Adrenal gland (tissue), 12 donors: ENCODE data around the gene IMPDH1. TPM values are rescaled to one million over a fixed set of nuclear protein-coding genes. Genes with fewer than 3 reads are reported as not detected.

Experiments
- DNase-seq, 7 donors: peaks; one replicate each; pipeline ENCODE4 v3.0.0-alpha.2; 2019 to 2020
- H3K27ac ChIP-seq, 5 donors: fragments of 200-600 bp; sonication (generic) in 4 of 5; 1 replicate in 3 of 5; 2 replicates in 2 of 5; pipeline versions ENCODE4 v1.5.1 to v1.8.0; 2016 to 2020; ENCODE audit warnings: mild to moderate bottlenecking in 1 of 5
- H3K27me3 ChIP-seq: fragments of 200-600 bp; 2 replicates; pipeline ENCODE4 v1.8.0; 2021
- H3K36me3 ChIP-seq, 2 donors: fragments of 200-600 bp; replicated peaks in 1 of 2; 1 replicate in 1 of 2; 2 replicates in 1 of 2; pipeline versions ENCODE4 v1.5.1 to v1.8.0; 2018 to 2022
- H3K4me1 ChIP-seq, 2 donors: fragments of 200-600 bp; replicated peaks in 1 of 2; 1 replicate in 1 of 2; 2 replicates in 1 of 2; pipeline versions ENCODE4 v1.5.1 to v1.8.0; 2018 to 2021
- H3K4me3 ChIP-seq, 4 donors: fragments of 200-600 bp; sonication (generic) in 3 of 4; one replicate each; pipeline ENCODE4 v1.5.1; 2016 to 2018
- H3K9me3 ChIP-seq, 3 donors: fragments of 200-600 bp; sonication (generic) in 1 of 3; replicated peaks in 1 of 3; 1 replicate in 2 of 3; 2 replicates in 1 of 3; pipeline versions ENCODE4 v1.5.1 to v1.8.0; 2016 to 2021
- CTCF ChIP-seq, 6 experiments: fragments of 450-650 bp in 4 of 6; fragments of 200-600 bp in 2 of 6; sonication (generic) in 1 of 6; IDR thresholded peaks; 1 replicate in 5 of 6; 2 replicates in 1 of 6; pipeline versions ENCODE4 v1.5.1 to v1.8.0; 2016 to 2021; ENCODE audit warnings: antibody characterized with exemption in 6 of 6, mild to moderate bottlenecking in 2 of 6, moderate library complexity in 1 of 6
- POLR2A ChIP-seq, 2 donors: fragments of 450-650 bp; IDR thresholded peaks; one replicate each; pipeline ENCODE4 v1.6.1; 2017; ENCODE audit warnings: antibody characterized with exemption in 2 of 2, mild to moderate bottlenecking in 2 of 2, moderate library complexity in 1 of 2
- WGBS, 4 donors: extraction: QIAGEN DNeasy Blood & Tissue Kit in 2 of 4; methylation state at CpG; one replicate each; pipeline versions ENCODE4 v1.1.5 to v1.1.7; 2013 to 2017; 5-methylcytosine and 5-hydroxymethylcytosine counted together
- intact Hi-C, 2 donors: fragments of 100-400 bp; cut with DNase I; formaldehyde crosslinking; loops; one replicate each; pipeline versions ENCODE4 v1.14.1 to v1.15.0; 2022 to 2023
- polyA plus RNA-seq, 3 donors: library from polyadenylated mRNA; stranded (reverse); fragments of 200-250 nt in 2 of 3; fragments of 350-450 nt in 1 of 3; fragmentation: Illumina TruSeq in 1 of 3; extraction: RNeasy Lipid Tissue Mini Kit (QIAGEN cat#74804) in 1 of 3; gene quantifications; one replicate each; pipeline ENCODE4 v1.2.3, GENCODE V29; 2013 to 2014
- total RNA-seq, 9 donors: library from RNA; depleted of rRNA in 4 of 9; stranded (reverse); fragments of >200 nt in 4 of 9; fragments of 120-200 nt in 1 of 9; fragmentation: NEBNext Ultra II Directional in 1 of 9; extraction: Animal tissue kit (Norgen Biotek cat#: 25700) in 1 of 9; gene quantifications; one replicate each; pipeline versions ENCODE4 v1.1.0 to v1.2.4, GENCODE V29; 2013 to 2023
- donor health status: healthy with polysubstance abuse.
- donor health status: Bipolar disorder and iron deficiency.
- donor health status: DM: yes; HTN: yes; CAD: no.
- donor health status: DM: no; HTN: no; CAD: no.
- donor health status: DM: no; HTN: no; CAD: no.
- donor health status: DM: yes; HTN: yes; CAD: no.

IMPDH1 gene
- total and polyA plus RNA-seq, 12 donors = 11.8 to 52.4 (median 32.4) TPM

DNA sequence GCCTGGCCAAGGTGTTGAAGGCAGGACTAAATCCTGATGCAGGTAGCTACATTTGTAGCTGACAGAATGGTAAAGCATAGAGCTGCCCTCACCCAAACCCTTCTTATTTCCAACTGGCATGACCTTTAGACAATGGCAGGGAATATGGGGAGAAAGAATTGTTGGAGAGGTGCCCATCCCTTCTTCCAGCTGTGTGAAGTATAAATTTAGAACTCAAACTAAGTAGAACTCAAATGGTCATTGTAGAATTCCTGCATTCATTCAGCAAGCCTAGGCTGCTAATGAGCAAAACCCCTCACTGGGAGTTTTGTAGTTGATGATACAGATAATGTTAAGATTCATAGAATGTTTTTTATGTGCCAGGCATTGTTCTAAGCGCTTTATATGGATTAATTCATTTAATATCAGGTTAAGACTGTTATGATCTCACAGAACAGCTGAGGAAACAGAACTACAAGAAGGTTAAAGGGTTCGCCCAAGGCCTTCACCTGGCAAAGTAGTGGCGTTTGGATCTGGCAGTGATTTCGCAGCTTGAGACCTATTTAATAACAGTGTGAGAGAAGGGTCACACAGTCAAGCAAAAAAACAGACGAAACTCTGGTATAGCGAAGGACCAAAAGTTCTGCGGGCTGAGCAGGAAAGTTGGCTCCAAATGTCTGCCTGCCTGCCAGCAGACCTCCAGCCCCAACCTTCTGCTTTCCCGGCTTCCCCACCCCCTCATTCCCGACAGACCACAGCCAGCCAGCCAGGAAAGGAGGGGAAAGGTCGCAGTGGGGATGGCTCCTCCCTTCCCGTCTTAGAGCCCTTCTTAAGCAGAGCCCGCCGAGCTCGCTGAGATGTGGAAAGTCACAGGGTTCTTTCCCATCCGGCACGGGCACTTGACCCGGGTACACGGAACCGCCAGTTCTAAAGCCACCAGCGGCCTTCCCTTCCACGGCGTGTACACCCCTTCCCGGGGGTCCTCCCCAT, 44.3 kb upstream of the IMPDH1 start:
- intact Hi-C loops = no loop called here
- Histone ChIP-seq H3K36me3 (no peaks in the 10 kb centered on the region), H3K4me1 (peaks cover 14 to 30% of the 10 kb centered on the region in 2 donors), H3K9me3 (no peaks in the 10 kb centered on the region), H3K27ac (peak overlapping the region; percentile 67 to 95 (median 80)), H3K27me3 (no peaks in the 10 kb centered on the region), H3K4me3 (peak overlapping the region in 1 of 4 donors; percentile 82)
- 26 to 45% (median 33%) methylated on average over 20 to 23 of the region's 23 CpGs for WGBS, 4 donors
- DNase-seq = peak; percentile 52 to 87 (median 81)
- no peak for TF ChIP-seq CTCF (IDR thresholded peaks at IDR 0.05)
- peak in 1 of 2 donors; percentile 16 for TF ChIP-seq POLR2A (IDR thresholded peaks at IDR 0.05)

DNA sequence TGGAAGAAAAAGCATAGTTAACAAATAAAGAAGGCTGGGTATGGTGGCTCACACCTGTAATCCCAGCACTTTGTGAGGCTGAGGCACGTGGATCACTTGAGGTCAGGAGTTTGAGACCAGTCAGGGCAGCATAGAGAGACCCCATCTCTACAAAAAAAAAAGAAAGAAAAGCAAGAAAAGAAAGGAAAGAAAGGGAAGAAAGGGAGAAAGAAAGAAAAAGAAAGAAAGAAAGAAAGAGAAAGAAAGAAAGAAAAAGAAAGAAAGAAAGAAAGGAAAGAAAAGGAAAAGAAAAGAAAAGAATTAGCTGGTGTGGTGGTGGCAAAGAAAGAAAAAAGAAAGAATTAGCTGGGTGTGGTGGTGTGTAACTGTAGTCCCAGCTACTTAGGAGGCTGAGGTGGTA, 42.8 kb upstream of the IMPDH1 start:
- peaks cover 14 to 30% of the 10 kb centered on the region in 2 donors for H3K4me1 ChIP-seq
- H3K27ac ChIP-seq = no peak overlapping the region
- 74 to 90% (median 83%) methylated on average over 1 of the region's 1 CpG for WGBS, 4 donors

DNA sequence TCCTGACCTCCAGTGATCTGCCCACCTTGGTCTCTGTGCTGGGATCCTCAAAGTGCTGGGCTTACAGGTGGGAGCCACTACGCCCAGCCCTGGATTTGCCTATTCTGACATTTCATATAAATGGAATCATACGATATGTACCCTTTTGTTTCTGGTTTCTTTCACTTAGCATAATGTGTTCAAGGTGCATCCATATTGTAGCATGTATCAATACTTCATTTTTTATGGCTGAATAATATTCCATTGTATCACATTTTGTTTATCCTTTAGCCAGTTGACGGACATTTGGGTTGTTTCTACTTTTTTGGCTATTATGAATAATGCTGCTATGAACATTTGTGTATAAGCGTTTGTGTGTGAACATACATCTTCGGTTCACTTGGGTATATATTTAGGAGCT, 41.1 kb upstream of the IMPDH1 start:
- Histone ChIP-seq H3K27ac (no peak overlapping the region), H3K27me3 (no peaks in the 10 kb centered on the region), H3K36me3 (no peaks in the 10 kb centered on the region), H3K9me3 (no peaks in the 10 kb centered on the region), H3K4me1 (peaks cover 14 to 19% of the 10 kb centered on the region in 2 donors), H3K4me3 (no peak overlapping the region)
- TF ChIP-seq CTCF (IDR thresholded peaks at IDR 0.05) (no peak), POLR2A (IDR thresholded peaks at IDR 0.05) (no peak)
- 85 to 89% (median 85%) methylated on average over 5 of the region's 5 CpGs for WGBS, 4 donors
- no peak for DNase-seq
- intact Hi-C loops = no loop called here

More for the DNA sequence above, 42.8 kb upstream of the IMPDH1 start:
- DNase-seq = no peak
- intact Hi-C loops = no loop called here
- no peaks in the 10 kb centered on the region for H3K9me3 ChIP-seq
- H3K4me3 ChIP-seq = no peak overlapping the region
- H3K36me3 ChIP-seq = no peaks in the 10 kb centered on the region
- TF ChIP-seq CTCF (IDR thresholded peaks at IDR 0.05) = no peak
- no peak for TF ChIP-seq POLR2A (IDR thresholded peaks at IDR 0.05)
- H3K27me3 ChIP-seq = no peaks in the 10 kb centered on the region

DNA sequence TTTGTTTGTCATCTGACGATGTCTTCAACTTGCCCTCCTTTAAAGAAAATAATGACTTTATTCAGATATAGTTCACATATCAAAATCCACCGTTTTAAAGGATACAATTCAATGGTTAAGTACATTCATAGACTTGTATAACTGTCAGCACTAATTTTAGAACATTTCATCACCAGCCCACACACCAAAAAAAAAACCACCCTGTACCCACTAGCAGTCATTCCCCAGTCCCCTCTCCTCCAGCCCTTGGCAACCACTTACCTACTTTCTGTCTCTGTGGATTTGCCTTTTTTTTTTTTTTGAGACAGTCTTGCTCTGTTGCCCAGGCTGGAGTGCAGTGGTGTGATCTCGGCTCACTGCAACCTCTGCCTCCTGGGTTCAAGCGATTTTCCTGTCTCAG, 40.6 kb upstream of the IMPDH1 start:
- Histone ChIP-seq H3K4me1 (peaks cover 14 to 19% of the 10 kb centered on the region in 2 donors), H3K4me3 (no peak overlapping the region), H3K27me3 (no peaks in the 10 kb centered on the region), H3K36me3 (no peaks in the 10 kb centered on the region), H3K27ac (no peak overlapping the region), H3K9me3 (no peaks in the 10 kb centered on the region)
- intact Hi-C loops = no loop called here
- 59 to 72% (median 63%) methylated on average over 4 of the region's 4 CpGs for WGBS, 4 donors
- no peak for DNase-seq
- no peak for TF ChIP-seq POLR2A (IDR thresholded peaks at IDR 0.05)
- TF ChIP-seq CTCF (IDR thresholded peaks at IDR 0.05) = no peak
